K562 (cell line): ENCODE data around the gene RREB1. TPM values are rescaled to one million over a fixed set of nuclear protein-coding genes. Genes with fewer than 3 reads are reported as not detected.

ENCODE experiments used
- CEBPG ChIP-seq, 3 experiments: fragments of 200-800 bp in 1 of 3; sonication (Bioruptor generic) in 1 of 3; sonication (generic) in 1 of 3; formaldehyde crosslinking in 1 of 3; IDR thresholded peaks in 2 of 3; conservative IDR thresholded peaks in 1 of 3; 2 replicates each; pipeline versions ENCODE4 v1.6.1 to v1.8.0; 2016 to 2022; ENCODE audit warnings: missing compliant biosample characterization in 2 of 3, missing genetic modification characterization in 2 of 3, mild to moderate bottlenecking in 1 of 3, missing genetic modification reagents in 1 of 3
- DDX20 ChIP-seq: fragments of 450-650 bp; IDR thresholded peaks from 2 replicates; pipeline ENCODE4 v1.6.1; 2016; ENCODE audit warnings: missing genetic modification characterization, low read depth, mild to moderate bottlenecking, missing compliant biosample characterization, moderate library complexity
- ELF2 ChIP-seq: fragments of 250-450 bp; sonication (Bioruptor Pico); IDR thresholded peaks from 2 replicates; pipeline ENCODE4 v1.5.0; 2021; ENCODE audit warnings: mild to moderate bottlenecking
- ERF ChIP-seq: fragments of 450-650 bp; formaldehyde crosslinking; IDR thresholded peaks from 2 replicates; pipeline ENCODE4 v1.4.0; 2020; ENCODE audit warnings: mild to moderate bottlenecking, mixed read lengths
- ILF3 ChIP-seq: fragments of 450-650 bp; IDR thresholded peaks from 2 replicates; pipeline ENCODE4 v1.6.1; 2018; ENCODE audit warnings: antibody characterized with exemption, mild to moderate bottlenecking, moderate library complexity, borderline replicate concordance
- KAT2B ChIP-seq: IDR thresholded peaks from one replicate; pipeline ENCODE4 v1.6.1; 2012; ENCODE audit warnings: low read depth, mild to moderate bottlenecking, control low read depth, inconsistent platforms, low read length, moderate library complexity
- MYC ChIP-seq, 2 experiments: fragments of 250-450 bp in 1 of 2; sonication (Bioruptor Pico) in 1 of 2; IDR thresholded peaks; 2 replicates each; pipeline versions ENCODE4 v1.5.1 to v1.6.1; 2012 to 2021; ENCODE audit warnings: low read depth in 2 of 2, borderline replicate concordance in 1 of 2, improper control_type of control experiment in 1 of 2, low read length in 1 of 2, mild to moderate bottlenecking in 1 of 2, moderate library complexity in 1 of 2
- NBN ChIP-seq: fragments of 450-650 bp; IDR thresholded peaks from 2 replicates; pipeline ENCODE4 v1.6.1; 2016; ENCODE audit warnings: low read depth, mild to moderate bottlenecking
- NFIX ChIP-seq: fragments of 250-450 bp; sonication (Bioruptor Pico); IDR thresholded peaks from 2 replicates; pipeline ENCODE4 v1.4.0; 2020; ENCODE audit warnings: low read depth, mild to moderate bottlenecking, moderate library complexity
- NR2F6 ChIP-seq: fragments of 450-650 bp; formaldehyde crosslinking; IDR thresholded peaks from 2 replicates; pipeline ENCODE4 v1.4.0; 2020; ENCODE audit warnings: mild to moderate bottlenecking
- PHB2 ChIP-seq: fragments of 450-650 bp; IDR thresholded peaks from 2 replicates; pipeline ENCODE4 v1.6.1; 2017; ENCODE audit warnings: low read depth
- RAD51 ChIP-seq: fragments of 450-650 bp; IDR thresholded peaks from 2 replicates; pipeline ENCODE4 v1.7.1; 2016; ENCODE audit warnings: low read depth, mild to moderate bottlenecking, borderline replicate concordance
- RBM15 ChIP-seq: fragments of 200-400 bp; formaldehyde crosslinking; IDR thresholded peaks from 2 replicates; pipeline ENCODE4 v1.6.1; 2018; ENCODE audit warnings: mild to moderate bottlenecking, low read length, moderate library complexity; ENCODE audit not compliant: insufficient read depth
- SMARCA4 ChIP-seq: fragments of 450-650 bp; IDR thresholded peaks from 2 replicates; pipeline ENCODE4 v1.6.1; 2016
- SREBF1 ChIP-seq: fragments of 150-350 bp; IDR thresholded peaks from 2 replicates; pipeline ENCODE4 v1.6.1; 2014; ENCODE audit warnings: antibody characterized with exemption, low read depth, low read length, borderline replicate concordance
- ZKSCAN8 ChIP-seq: fragments of 200-800 bp; sonication (Bioruptor generic); IDR thresholded peaks from 2 replicates; pipeline ENCODE4 v1.6.1; 2016; ENCODE audit warnings: missing genetic modification characterization, missing compliant biosample characterization
- ZNF217 ChIP-seq: sonication (generic); formaldehyde crosslinking; IDR thresholded peaks from 2 replicates; pipeline ENCODE4 v1.8.0; 2022; ENCODE audit warnings: mild to moderate bottlenecking, missing genetic modification reagents
- ZNF583 ChIP-seq: fragments of 250-450 bp; sonication (Bioruptor Pico); IDR thresholded peaks from 2 replicates; pipeline ENCODE4 v1.4.0; 2020
- polyA plus RNA-seq, 8 experiments: library from polyadenylated mRNA; depleted of rRNA in 4 of 8; stranded (reverse) in 5 of 8; unstranded in 3 of 8; fragments of >200 nt; fragmentation: Nextera tagmentation in 2 of 8; fragmentation: Illumina TruSeq in 1 of 8; extraction: Ambion mirVana in 2 of 8; extraction: Trizol in 1 of 8; gene quantifications; 2 replicates each; pipeline versions ENCODE4 v1.2.1 to v1.2.3, GENCODE V29; 2011 to 2014; ENCODE audit warnings: inconsistent platforms in 1 of 8, missing spikeins in 1 of 8
- total RNA-seq, 7 experiments: library from RNA; depleted of rRNA in 6 of 7; stranded (reverse); fragments of >200 nt in 6 of 7; fragmentation: Illumina TruSeq in 2 of 7; extraction: Trizol in 2 of 7; gene quantifications; 2 replicates each; pipeline versions ENCODE4 v1.2.1 to v1.2.3, GENCODE V29; 2011 to 2021; ENCODE audit warnings: low replicate concordance in 1 of 7
- TF ChIP-seq, protein P1 (sequence below), 3 experiments: fragments of 200-800 bp in 1 of 3; sonication (Bioruptor generic) in 1 of 3; sonication (generic) in 1 of 3; formaldehyde crosslinking in 1 of 3; IDR thresholded peaks; 2 replicates each; pipeline versions ENCODE4 v1.6.1 to v1.8.0; 2016 to 2022; ENCODE audit warnings: mild to moderate bottlenecking in 2 of 3, missing compliant biosample characterization in 2 of 3, missing genetic modification characterization in 2 of 3, missing genetic modification reagents in 1 of 3
- TF ChIP-seq, protein P2 (sequence below): sonication (generic); formaldehyde crosslinking; IDR thresholded peaks from 2 replicates; pipeline ENCODE4 v1.8.0; 2022; ENCODE audit warnings: mild to moderate bottlenecking, missing genetic modification reagents
- TF ChIP-seq, protein P3 (sequence below): fragments of 250-450 bp; sonication (Bioruptor Pico); IDR thresholded peaks from 2 replicates; pipeline ENCODE4 v1.8.0; 2021; ENCODE audit warnings: moderate library complexity, mild to moderate bottlenecking, inconsistent platforms
- TF ChIP-seq, protein P4 (sequence below): fragments of 450-650 bp; formaldehyde crosslinking; IDR thresholded peaks from 2 replicates; pipeline ENCODE4 v1.4.0; 2022; ENCODE audit warnings: missing genetic modification characterization
- TF ChIP-seq, protein P5 (sequence below), 2 experiments: fragments of 450-650 bp in 1 of 2; sonication (generic) in 1 of 2; formaldehyde crosslinking; conservative IDR thresholded peaks; 2 replicates each; pipeline versions ENCODE4 v1.4.0 to v1.8.1; 2020 to 2022; ENCODE audit warnings: mild to moderate bottlenecking in 1 of 2, missing genetic modification reagents in 1 of 2

Gene RREB1
- total and polyA plus RNA-seq, 9 of the 15 experiments (the other 6 are each of a cell fraction or from before 2014, with no cell fraction given), result 3.3 to 64.2 (median 19.3) TPM

DNA sequence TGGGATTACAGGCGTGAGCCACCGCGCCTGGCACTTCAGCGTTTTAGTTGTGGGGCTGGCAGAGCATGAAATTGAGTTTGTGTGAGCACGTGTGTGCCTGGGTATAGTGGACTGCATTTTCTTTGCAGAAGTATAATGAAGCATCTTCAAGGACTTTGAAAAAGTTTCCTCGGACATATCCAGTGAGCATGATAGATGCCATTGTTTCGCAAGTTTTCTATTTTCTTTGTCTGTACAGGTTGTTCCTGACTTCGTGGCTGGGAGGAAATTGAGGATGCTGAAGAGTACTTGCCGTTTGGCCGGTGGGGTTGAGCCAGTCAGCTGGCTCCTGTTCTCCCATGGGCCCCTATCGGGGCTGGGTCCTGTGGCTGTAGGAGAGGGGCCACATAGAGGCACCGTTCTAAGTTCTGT is 55.9 kb downstream of the RREB1 start (continued):
- TF ChIP-seq, protein P1, sequence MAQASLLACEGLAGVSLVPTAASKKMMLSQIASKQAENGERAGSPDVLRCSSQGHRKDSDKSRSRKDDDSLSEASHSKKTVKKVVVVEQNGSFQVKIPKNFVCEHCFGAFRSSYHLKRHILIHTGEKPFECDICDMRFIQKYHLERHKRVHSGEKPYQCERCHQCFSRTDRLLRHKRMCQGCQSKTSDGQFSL (CRISPR knock-in tag; IDR thresholded peaks at IDR 0.05), result no peak
- TF ChIP-seq, protein P1 (tag; IDR thresholded peaks at IDR 0.05), result peak in 1 of 2 experiments; percentile 57; a peak in 1 of 4 replicates
- no peak for TF ChIP-seq NBN
- TF ChIP-seq ELF2 (CRISPR knock-in tag), result no peak
- TF ChIP-seq PHB2, result no peak
- TF ChIP-seq, protein P2, sequence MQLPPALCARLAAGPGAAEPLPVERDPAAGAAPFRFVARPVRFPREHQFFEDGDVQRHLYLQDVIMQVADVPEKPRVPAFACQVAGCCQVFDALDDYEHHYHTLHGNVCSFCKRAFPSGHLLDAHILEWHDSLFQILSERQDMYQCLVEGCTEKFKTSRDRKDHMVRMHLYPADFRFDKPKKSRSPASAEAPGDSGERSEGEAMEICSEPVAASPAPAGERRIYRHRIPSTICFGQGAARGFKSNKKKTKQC (CRISPR knock-in tag), result no peak
- 0 out of 2 replicates have a peak, but pooled peaks have one; percentile 46 for TF ChIP-seq ZKSCAN8 (CRISPR knock-in tag)
- no peak for TF ChIP-seq SMARCA4
- no peak for TF ChIP-seq NR2F6 (CRISPR knock-in tag)
- no peak for TF ChIP-seq NFIX (CRISPR knock-in tag)
- TF ChIP-seq KAT2B, result no peak
- TF ChIP-seq CEBPG (CRISPR knock-in tag; IDR thresholded peaks at IDR 0.05), result 0 out of 2 replicates have a peak, but pooled peaks have one; percentile 8
- no peak for TF ChIP-seq CEBPG (tag; conservative IDR thresholded peaks at IDR 0.05 in 1 of 2, IDR thresholded peaks at IDR 0.05 in 1 of 2)
- no peak for TF ChIP-seq ILF3
- TF ChIP-seq, protein P3, sequence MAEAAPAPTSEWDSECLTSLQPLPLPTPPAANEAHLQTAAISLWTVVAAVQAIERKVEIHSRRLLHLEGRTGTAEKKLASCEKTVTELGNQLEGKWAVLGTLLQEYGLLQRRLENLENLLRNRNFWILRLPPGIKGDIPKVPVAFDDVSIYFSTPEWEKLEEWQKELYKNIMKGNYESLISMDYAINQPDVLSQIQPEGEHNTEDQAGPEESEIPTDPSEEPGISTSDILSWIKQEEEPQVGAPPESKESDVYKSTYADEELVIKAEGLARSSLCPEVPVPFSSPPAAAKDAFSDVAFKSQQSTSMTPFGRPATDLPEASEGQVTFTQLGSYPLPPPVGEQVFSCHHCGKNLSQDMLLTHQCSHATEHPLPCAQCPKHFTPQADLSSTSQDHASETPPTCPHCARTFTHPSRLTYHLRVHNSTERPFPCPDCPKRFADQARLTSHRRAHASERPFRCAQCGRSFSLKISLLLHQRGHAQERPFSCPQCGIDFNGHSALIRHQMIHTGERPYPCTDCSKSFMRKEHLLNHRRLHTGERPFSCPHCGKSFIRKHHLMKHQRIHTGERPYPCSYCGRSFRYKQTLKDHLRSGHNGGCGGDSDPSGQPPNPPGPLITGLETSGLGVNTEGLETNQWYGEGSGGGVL, result no peak
- no peak for TF ChIP-seq MYC (IDR thresholded peaks at IDR 0.05; ENCODE audit: low read depth, low read length)
- peak; percentile 72 for TF ChIP-seq MYC (CRISPR knock-in tag; IDR thresholded peaks at IDR 0.05; ENCODE audit: borderline replicate concordance, low read depth)
- TF ChIP-seq ERF (CRISPR knock-in tag), result peak; percentile 55; the same call in 1 of the 2 replicates
- no peak for TF ChIP-seq RBM15
- TF ChIP-seq ZNF217 (CRISPR knock-in tag), result no peak
- no peak for TF ChIP-seq SREBF1
- TF ChIP-seq, protein P4, sequence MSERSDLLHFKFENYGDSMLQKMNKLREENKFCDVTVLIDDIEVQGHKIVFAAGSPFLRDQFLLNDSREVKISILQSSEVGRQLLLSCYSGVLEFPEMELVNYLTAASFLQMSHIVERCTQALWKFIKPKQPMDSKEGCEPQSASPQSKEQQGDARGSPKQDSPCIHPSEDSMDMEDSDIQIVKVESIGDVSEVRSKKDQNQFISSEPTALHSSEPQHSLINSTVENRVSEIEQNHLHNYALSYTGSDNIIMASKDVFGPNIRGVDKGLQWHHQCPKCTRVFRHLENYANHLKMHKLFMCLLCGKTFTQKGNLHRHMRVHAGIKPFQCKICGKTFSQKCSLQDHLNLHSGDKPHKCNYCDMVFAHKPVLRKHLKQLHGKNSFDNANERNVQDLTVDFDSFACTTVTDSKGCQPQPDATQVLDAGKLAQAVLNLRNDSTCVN (CRISPR knock-in tag), result no peak
- TF ChIP-seq RAD51, result no peak
- TF ChIP-seq ZNF583 (CRISPR knock-in tag), result peak; percentile 39; the same call in 1 of the 2 replicates
- TF ChIP-seq, protein P5, sequence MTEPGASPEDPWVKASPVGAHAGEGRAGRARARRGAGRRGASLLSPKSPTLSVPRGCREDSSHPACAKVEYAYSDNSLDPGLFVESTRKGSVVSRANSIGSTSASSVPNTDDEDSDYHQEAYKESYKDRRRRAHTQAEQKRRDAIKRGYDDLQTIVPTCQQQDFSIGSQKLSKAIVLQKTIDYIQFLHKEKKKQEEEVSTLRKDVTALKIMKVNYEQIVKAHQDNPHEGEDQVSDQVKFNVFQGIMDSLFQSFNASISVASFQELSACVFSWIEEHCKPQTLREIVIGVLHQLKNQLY (CRISPR knock-in tag; conservative IDR thresholded peaks at IDR 0.05), result no peak
- no peak for TF ChIP-seq DDX20 (tag)
